Peyer's patch (tissue), 4 donors: ENCODE measurements around the gene HES7. TPM values are rescaled to one million over a fixed set of nuclear protein-coding genes. Genes with fewer than 3 reads are reported as not detected.
"Not testable (repeated sequence)": the region's sequence is repeated elsewhere in the genome, so short reads cannot be mapped to it uniquely, and the experiment has no call there.

Source experiments
- DNase-seq, 3 donors: peaks; one replicate each; pipeline ENCODE4 v3.0.0-alpha.2; 2017 to 2019
- H3K27ac ChIP-seq, 4 donors: fragments of 200-600 bp; sonication (generic); one replicate each; pipeline ENCODE4 v1.5.1; 2016 to 2019
- H3K27me3 ChIP-seq, 2 donors: fragments of 200-600 bp; sonication (generic); one replicate each; pipeline ENCODE4 v1.5.1; 2019
- H3K36me3 ChIP-seq, 3 donors: fragments of 200-600 bp; sonication (generic); one replicate each; pipeline ENCODE4 v1.5.1; 2016 to 2019
- H3K4me1 ChIP-seq, 4 donors: fragments of 200-600 bp; sonication (generic); one replicate each; pipeline ENCODE4 v1.5.1; 2016 to 2019
- H3K4me3 ChIP-seq, 4 donors: fragments of 200-600 bp; sonication (generic); 1 replicate in 3 of 4; 2 replicates in 1 of 4; pipeline ENCODE4 v1.5.1; 2016 to 2019; ENCODE audit warnings: mild to moderate bottlenecking in 1 of 4
- H3K9me3 ChIP-seq, 4 donors: fragments of 200-600 bp; sonication (generic); one replicate each; pipeline ENCODE4 v1.5.1; 2016 to 2019; ENCODE audit warnings: mild to moderate bottlenecking in 1 of 4
- CTCF ChIP-seq, 6 experiments: fragments of 450-650 bp in 4 of 6; fragments of 200-600 bp in 2 of 6; sonication (generic) in 1 of 6; IDR thresholded peaks; one replicate each; pipeline ENCODE4 v1.5.1; 2017 to 2019; ENCODE audit warnings: antibody characterized with exemption in 6 of 6, mild to moderate bottlenecking in 3 of 6, moderate library complexity in 1 of 6
- POLR2A ChIP-seq, 2 donors: fragments of 450-650 bp; IDR thresholded peaks; one replicate each; pipeline ENCODE4 v1.5.1; 2017; ENCODE audit warnings: antibody characterized with exemption in 2 of 2, mild to moderate bottlenecking in 2 of 2, moderate library complexity in 2 of 2
- total RNA-seq, 4 donors: library from RNA; depleted of rRNA; stranded (reverse); fragments of >200 nt; gene quantifications; one replicate each; pipeline ENCODE4 v1.1.0, GENCODE V29; 2016

Gene HES7
- not detected for total RNA-seq

GRCh38 chr17:8123695-8124349 lies at the start of gene HES7:
Gene HES7 (minus strand): TSS chr17:8124106. CDS start chr17:8124084, 22 bp downstream.
- H3K27ac ChIP-seq, result peak within 1 kb of the TSS in 1 of 4 donors; percentile 57
- TF ChIP-seq POLR2A (IDR thresholded peaks at IDR 0.05) (no peak), CTCF (IDR thresholded peaks at IDR 0.05) (no peak)
- peak within 1 kb of the TSS; percentile 33 to 75 (median 62) for H3K4me3 ChIP-seq
- no peaks in the 10 kb centered on the region for H3K9me3 ChIP-seq
- H3K27me3 ChIP-seq, result peaks cover 0 to 35% of the 10 kb centered on the region in 2 donors
- no peak for DNase-seq
- H3K36me3 ChIP-seq, result no peaks in the 10 kb centered on the region
- H3K4me1 ChIP-seq, result peaks cover 3 to 66% (median 52%) of the 10 kb centered on the region in 4 donors

GRCh38 chr17:8173056-8173870 lies 49.4 kb upstream of the HES7 start:
- Histone ChIP-seq H3K27ac (peak overlapping the region; percentile 80 to 95 (median 89)), H3K4me1 (peaks cover 6 to 28% (median 9%) of the 10 kb centered on the region in 4 donors), H3K4me3 (peak overlapping the region; percentile 36 to 46 (median 42)), H3K36me3 (no peaks in the 10 kb centered on the region), H3K27me3 (no peaks in the 10 kb centered on the region), H3K9me3 (no peaks in the 10 kb centered on the region)
- peak; percentile 59 to 94 (median 88) for DNase-seq
- TF ChIP-seq POLR2A (IDR thresholded peaks at IDR 0.05) (peak; percentile 100), CTCF (IDR thresholded peaks at IDR 0.05) (peak in 2 of 6 experiments; percentile 0 to 28)

- not testable (repeated sequence) for H3K36me3 ChIP-seq, H3K27me3 ChIP-seq, H3K4me3 ChIP-seq, H3K9me3 ChIP-seq, DNase-seq, H3K27ac ChIP-seq
- H3K4me1 ChIP-seq, result peaks cover 0 to 11% (median 0%) of the 10 kb centered on the region in 4 donors
Observed at GRCh38 chr17:8170186-8170585, 46.3 kb upstream of the HES7 start.

- no peak for DNase-seq
- H3K9me3 ChIP-seq, result no peaks in the 10 kb centered on the region
- H3K4me3 ChIP-seq, result no peak overlapping the region
- no peaks in the 10 kb centered on the region for H3K36me3 ChIP-seq
- no peak for TF ChIP-seq POLR2A (IDR thresholded peaks at IDR 0.05)
- H3K4me1 ChIP-seq, result peaks cover 0 to 19% (median 9%) of the 10 kb centered on the region in 4 donors
- no peak overlapping the region for H3K27ac ChIP-seq
- H3K27me3 ChIP-seq, result no peaks in the 10 kb centered on the region
Observed at GRCh38 chr17:8167526-8167925, 43.6 kb upstream of the HES7 start.

- Histone ChIP-seq H3K27ac (no peak overlapping the region), H3K27me3 (no peaks in the 10 kb centered on the region), H3K36me3 (no peaks in the 10 kb centered on the region), H3K4me3 (no peak overlapping the region), H3K4me1 (peaks cover under 1 to 22% (median 11%) of the 10 kb centered on the region in 4 donors), H3K9me3 (no peaks in the 10 kb centered on the region)
- TF ChIP-seq POLR2A (IDR thresholded peaks at IDR 0.05), result no peak
- no peak for TF ChIP-seq CTCF (IDR thresholded peaks at IDR 0.05)
- DNase-seq, result peak in 1 of 3 donors; percentile 11
Observed at GRCh38 chr17:8166731-8167130, 42.8 kb upstream of the HES7 start.

- no peak overlapping the region for H3K4me3 ChIP-seq
- DNase-seq, result peak in 1 of 3 donors; percentile 31
- no peak for TF ChIP-seq POLR2A (IDR thresholded peaks at IDR 0.05)
- TF ChIP-seq CTCF (IDR thresholded peaks at IDR 0.05), result no peak
Observed at GRCh38 chr17:8164815-8165131, 40.9 kb upstream of the HES7 start.

More at GRCh38 chr17:8164815-8165131, 40.9 kb upstream of the HES7 start:
- H3K4me1 ChIP-seq, result peaks cover 9 to 39% (median 16%) of the 10 kb centered on the region in 4 donors
- H3K27ac ChIP-seq, result peak overlapping the region; percentile 99 to 100 (median 100)
- H3K36me3 ChIP-seq, result peaks cover 0 to 14% (median 0%) of the 10 kb centered on the region in 3 donors
- no peaks in the 10 kb centered on the region for H3K9me3 ChIP-seq
- H3K27me3 ChIP-seq, result no peaks in the 10 kb centered on the region
